BE2C (cell line): Measurements from ENCODE around the gene BRD7.

Experiments
- DNase-seq: peaks from one replicate; pipeline ENCODE4 v3.0.0-alpha.2; 2020
- H3K27me3 ChIP-seq: fragments of 250-450 bp; sonication (Bioruptor Pico); 2 replicates; pipeline ENCODE4 v1.5.1; 2020; ENCODE audit warnings: mild to moderate bottlenecking
- H3K36me3 ChIP-seq: fragments of 250-450 bp; sonication (Bioruptor Pico); 2 replicates; pipeline ENCODE4 v1.5.1; 2020; ENCODE audit warnings: mild to moderate bottlenecking
- H3K4me1 ChIP-seq: fragments of 250-450 bp; sonication (Bioruptor Pico); 2 replicates; pipeline ENCODE4 v1.5.1; 2020
- H3K4me3 ChIP-seq: 2 replicates; pipeline ENCODE4 v1.5.1; 2011; ENCODE audit warnings: low read depth, low read length
- H3K9me3 ChIP-seq: fragments of 250-450 bp; sonication (Bioruptor Pico); 2 replicates; pipeline ENCODE4 v1.5.1; 2020
- TF ChIP-seq, protein P1 (sequence below): IDR thresholded peaks from 2 replicates; pipeline ENCODE4 v1.5.1; 2012; ENCODE audit warnings: mild to moderate bottlenecking, low read depth, low read length

BRD7 gene

DNA sequence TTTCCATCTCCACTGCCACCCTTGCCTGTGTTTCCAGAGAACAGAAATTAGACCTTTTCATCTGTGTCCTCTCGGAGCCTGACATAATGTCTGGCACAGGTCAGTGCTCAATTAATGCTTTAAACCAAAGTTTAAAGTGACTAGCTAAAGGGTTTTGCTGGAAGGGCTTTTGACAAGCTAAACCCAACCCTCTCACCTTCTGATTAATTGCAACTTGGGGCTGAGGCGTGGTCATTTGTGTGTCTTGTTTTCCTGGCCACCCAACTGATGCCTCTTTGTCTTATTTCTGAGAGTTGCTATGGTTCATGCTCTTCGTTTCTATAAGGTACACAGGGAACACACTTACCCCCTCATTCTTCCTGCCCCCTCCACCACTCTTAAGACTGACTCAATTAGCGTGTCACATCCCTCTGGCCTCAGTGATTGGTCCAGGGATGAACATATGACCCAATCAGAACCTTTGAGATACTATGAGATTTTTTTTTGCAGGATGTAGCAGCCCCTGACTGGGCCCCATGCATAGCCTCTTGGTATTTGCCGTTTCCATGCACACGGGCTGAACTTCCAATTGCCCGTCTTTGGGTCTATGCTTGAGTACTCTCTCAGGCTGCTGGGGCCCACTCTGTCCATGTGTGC is 15.8 kb upstream of the BRD7 start:
- Histone ChIP-seq H3K27me3 (no peaks in the 10 kb centered on the region), H3K4me1 (no peaks in the 10 kb centered on the region), H3K36me3 (no peaks in the 10 kb centered on the region), H3K4me3 (no peak overlapping the region), H3K9me3 (no peaks in the 10 kb centered on the region)
- TF ChIP-seq, protein P1, sequence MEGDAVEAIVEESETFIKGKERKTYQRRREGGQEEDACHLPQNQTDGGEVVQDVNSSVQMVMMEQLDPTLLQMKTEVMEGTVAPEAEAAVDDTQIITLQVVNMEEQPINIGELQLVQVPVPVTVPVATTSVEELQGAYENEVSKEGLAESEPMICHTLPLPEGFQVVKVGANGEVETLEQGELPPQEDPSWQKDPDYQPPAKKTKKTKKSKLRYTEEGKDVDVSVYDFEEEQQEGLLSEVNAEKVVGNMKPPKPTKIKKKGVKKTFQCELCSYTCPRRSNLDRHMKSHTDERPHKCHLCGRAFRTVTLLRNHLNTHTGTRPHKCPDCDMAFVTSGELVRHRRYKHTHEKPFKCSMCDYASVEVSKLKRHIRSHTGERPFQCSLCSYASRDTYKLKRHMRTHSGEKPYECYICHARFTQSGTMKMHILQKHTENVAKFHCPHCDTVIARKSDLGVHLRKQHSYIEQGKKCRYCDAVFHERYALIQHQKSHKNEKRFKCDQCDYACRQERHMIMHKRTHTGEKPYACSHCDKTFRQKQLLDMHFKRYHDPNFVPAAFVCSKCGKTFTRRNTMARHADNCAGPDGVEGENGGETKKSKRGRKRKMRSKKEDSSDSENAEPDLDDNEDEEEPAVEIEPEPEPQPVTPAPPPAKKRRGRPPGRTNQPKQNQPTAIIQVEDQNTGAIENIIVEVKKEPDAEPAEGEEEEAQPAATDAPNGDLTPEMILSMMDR, result no peak
- DNase-seq, result no peak

DNA sequence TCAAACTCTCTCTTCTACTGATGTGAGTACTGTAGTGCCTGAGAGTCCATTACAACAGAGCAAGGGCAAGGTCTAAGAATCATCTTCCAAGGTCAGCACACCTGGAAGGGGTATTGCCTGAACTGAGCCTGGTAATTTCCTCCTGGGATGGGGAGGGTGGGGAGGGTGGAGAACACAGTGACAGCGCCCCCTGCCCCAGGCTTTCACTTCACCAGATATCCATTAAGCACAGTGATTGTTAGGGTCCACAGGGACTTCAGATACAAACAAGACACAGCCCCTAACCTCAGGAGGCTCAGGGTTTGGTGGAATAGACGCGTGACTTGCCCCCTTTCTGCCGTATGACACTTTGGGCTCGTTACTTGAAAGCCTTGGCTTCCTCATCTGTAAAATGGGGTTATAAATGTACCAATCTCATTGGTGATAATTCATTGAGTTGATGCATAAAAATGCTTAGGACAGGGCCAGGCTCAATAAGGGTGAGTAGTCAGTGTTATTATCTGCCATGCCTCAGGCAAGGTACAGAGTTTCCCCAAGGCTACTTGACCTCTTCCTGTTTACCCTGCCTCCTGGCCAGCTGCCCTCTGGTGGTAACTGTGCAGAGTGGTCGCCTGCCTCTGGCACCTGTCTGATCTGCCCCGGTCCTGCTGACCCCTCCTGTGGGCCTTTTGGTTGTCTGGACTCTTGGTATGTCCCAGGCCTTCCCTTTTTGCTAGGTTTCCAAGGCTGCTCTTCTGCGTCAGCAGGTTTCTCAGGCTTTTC is 13.1 kb upstream of the BRD7 start:
- TF ChIP-seq, protein P1, result no peak
- Histone ChIP-seq H3K4me3 (no peak overlapping the region), H3K4me1 (no peaks in the 10 kb centered on the region), H3K36me3 (no peaks in the 10 kb centered on the region), H3K9me3 (no peaks in the 10 kb centered on the region), H3K27me3 (no peaks in the 10 kb centered on the region)
- DNase-seq, result no peak

DNA sequence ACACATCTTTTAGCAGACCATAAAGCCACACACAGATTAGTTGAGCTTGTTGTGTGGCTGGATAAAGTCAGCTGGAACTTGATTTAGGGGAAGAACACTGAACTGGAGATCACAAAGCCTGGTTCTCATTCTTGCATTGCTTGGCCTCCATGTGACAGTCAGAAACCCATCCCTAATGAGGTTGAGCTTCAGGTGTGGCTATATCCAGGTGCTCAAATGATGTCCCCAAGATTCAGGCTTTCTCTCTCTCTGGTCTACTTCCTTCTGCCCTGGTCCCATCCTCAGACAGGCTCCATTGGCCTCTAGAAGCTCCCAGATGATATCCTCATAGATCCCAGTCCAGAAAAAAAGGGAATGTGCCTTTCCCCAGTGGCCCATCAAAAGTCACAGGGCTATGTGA is 9.6 kb upstream of the BRD7 start:
- H3K27me3 ChIP-seq, result no peaks in the 10 kb centered on the region
- H3K36me3 ChIP-seq, result no peaks in the 10 kb centered on the region
- H3K4me3 ChIP-seq, result no peak overlapping the region
- H3K9me3 ChIP-seq, result no peaks in the 10 kb centered on the region
- no peak for DNase-seq
- no peaks in the 10 kb centered on the region for H3K4me1 ChIP-seq
- TF ChIP-seq, protein P1, result no peak

DNA sequence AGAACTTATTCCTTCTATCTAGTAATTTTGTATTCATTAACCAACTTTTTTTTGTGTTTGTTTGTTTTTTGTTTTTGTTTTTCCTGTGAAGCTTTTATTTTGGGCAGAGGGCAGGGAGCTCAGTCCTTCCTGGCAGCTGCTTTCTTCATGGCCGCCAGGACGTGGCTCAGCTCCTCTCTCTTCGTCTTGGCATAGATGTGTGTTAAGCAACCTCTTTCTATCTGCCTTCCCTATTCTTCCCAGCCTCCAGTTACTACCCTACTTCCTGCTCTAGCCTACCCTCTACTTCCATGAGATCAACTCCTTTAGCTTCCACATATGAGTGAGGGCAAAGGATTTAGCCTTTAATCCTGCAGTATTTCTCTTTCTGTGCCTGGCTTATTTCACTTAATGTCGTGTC is 8.2 kb upstream of the BRD7 start:
- Histone ChIP-seq H3K36me3 (no peaks in the 10 kb centered on the region), H3K9me3 (no peaks in the 10 kb centered on the region), H3K27me3 (no peaks in the 10 kb centered on the region), H3K4me1 (no peaks in the 10 kb centered on the region), H3K4me3 (no peak overlapping the region)
- DNase-seq, result no peak
- TF ChIP-seq, protein P1, result no peak

DNA sequence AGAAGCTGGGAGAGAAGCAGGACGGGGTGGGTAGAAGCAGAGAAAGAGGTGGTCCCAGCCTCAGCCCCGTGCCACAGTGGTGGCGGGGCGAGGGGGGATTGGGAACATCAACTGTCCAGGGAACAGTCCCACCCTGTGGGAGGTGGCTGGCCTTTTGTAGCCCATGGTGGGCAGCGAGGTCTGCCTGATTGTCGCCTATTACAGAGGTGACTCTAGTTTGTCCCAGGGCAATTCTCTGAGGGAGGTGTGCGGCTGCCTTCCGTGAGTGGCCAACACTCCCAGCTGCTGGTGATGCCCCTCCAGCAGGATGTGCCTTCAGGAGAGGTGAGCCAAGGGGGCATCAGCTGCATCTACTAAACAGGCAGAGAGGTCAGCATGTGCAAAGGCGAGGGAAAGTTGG is 5.0 kb upstream of the BRD7 start:
- Histone ChIP-seq H3K4me3 (no peak overlapping the region), H3K4me1 (peaks cover 5% of the 10 kb centered on the region; the same call in 1 of the 2 replicates), H3K27me3 (no peaks in the 10 kb centered on the region), H3K36me3 (no peaks in the 10 kb centered on the region), H3K9me3 (no peaks in the 10 kb centered on the region)
- DNase-seq, result no peak
- TF ChIP-seq, protein P1, result no peak

DNA sequence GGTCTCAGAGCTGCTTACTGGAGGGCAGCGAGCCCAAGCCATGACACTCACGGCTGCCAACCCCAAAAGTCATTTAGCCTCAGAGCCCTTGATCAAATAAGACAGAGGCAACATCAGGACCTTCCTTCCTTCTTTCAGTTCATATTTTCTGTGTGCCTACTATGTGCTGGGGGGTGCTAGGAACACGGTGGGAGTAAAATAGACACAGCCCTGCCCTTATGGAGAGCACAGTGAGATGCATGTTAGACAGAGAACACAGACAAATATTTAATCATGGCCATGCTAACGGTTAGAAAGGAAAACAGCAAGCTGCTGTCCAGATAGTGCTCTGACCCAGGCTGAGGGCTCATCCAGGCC is 4.5 kb upstream of the BRD7 start:
- Histone ChIP-seq H3K4me3 (no peak overlapping the region), H3K27me3 (no peaks in the 10 kb centered on the region), H3K9me3 (no peaks in the 10 kb centered on the region), H3K36me3 (peaks cover 2% of the 10 kb centered on the region; the same call in 1 of the 2 replicates), H3K4me1 (peaks cover 5% of the 10 kb centered on the region; the same call in 1 of the 2 replicates)
- TF ChIP-seq, protein P1, result no peak
- DNase-seq, result no peak
